ENCODE results near the gene TPRG1. TPM values are rescaled to one million over a fixed set of nuclear protein-coding genes. Genes with fewer than 3 reads are reported as not detected.

Gene TPRG1
- total RNA-seq, 4 donors from 2014 or later = 1.3 to 3.0 (median 2.5) TPM

DNA sequence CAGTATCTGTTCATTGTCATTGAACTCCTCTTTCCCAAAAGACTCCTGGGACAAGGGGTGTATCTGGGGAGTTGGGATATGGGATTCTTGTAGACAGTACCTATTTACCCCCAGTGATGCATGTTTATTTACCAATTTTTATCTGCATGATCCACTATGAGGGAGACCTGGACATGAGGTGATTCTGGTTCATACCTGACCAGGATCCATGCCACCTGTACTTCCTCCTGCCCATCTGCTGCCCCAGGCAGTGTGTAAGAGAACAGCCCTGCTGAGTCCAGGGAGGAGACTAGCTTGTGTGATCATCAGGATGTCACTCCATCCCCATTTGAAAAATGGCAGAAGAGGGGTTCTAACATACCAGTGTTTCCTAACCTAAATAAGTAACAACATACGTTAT lies 3.1 kb upstream of the TPRG1 start:
- TF ChIP-seq CTCF (IDR thresholded peaks at IDR 0.05) (no peak), POLR2AphosphoS5 (IDR thresholded peaks at IDR 0.05) (no peak), POLR2A (IDR thresholded peaks at IDR 0.05) (no peak), EP300 (IDR thresholded peaks at IDR 0.05) (no peak)
- H3K36me3 ChIP-seq = no peaks in the 10 kb centered on the region
- no peaks in the 10 kb centered on the region for H3K27me3 ChIP-seq
- no peak overlapping the region for H3K27ac ChIP-seq
- H3K4me3 ChIP-seq = no peak overlapping the region
- WGBS, 2 donors (ENCODE audit: low coverage in 1 of 2) = 78 to 100% methylated on average over 1 of the region's 1 CpG
- H3K4me1 ChIP-seq = no peaks in the 10 kb centered on the region
- H3K9me3 ChIP-seq = no peaks in the 10 kb centered on the region
- no peak for ATAC-seq

- WGBS, 2 donors (ENCODE audit: low coverage in 1 of 2) = 91% methylated on average over 6 of the region's 6 CpGs; no CpG with 5 or more reads in 1 of the 2 donors
- H3K27me3 ChIP-seq = no peaks in the 10 kb centered on the region
- H3K36me3 ChIP-seq = no peaks in the 10 kb centered on the region
- H3K4me3 ChIP-seq = no peak overlapping the region
- no peaks in the 10 kb centered on the region for H3K4me1 ChIP-seq
- ATAC-seq = no peak
- no peak for TF ChIP-seq CTCF (IDR thresholded peaks at IDR 0.05)
- no peak for TF ChIP-seq EP300 (IDR thresholded peaks at IDR 0.05)
- TF ChIP-seq POLR2A (IDR thresholded peaks at IDR 0.05) = no peak
- TF ChIP-seq POLR2AphosphoS5 (IDR thresholded peaks at IDR 0.05) = no peak
- H3K9me3 ChIP-seq = no peaks in the 10 kb centered on the region
- no peak overlapping the region for H3K27ac ChIP-seq
Observed at GRCh38 chr3:189169728-189170127, 2.0 kb upstream of the TPRG1 start.

- ATAC-seq = no peak
- H3K36me3 ChIP-seq = no peaks in the 10 kb centered on the region
- no peak for TF ChIP-seq POLR2A (IDR thresholded peaks at IDR 0.05)
- TF ChIP-seq CTCF (IDR thresholded peaks at IDR 0.05) = no peak
- no peak for TF ChIP-seq POLR2AphosphoS5 (IDR thresholded peaks at IDR 0.05)
- TF ChIP-seq EP300 (IDR thresholded peaks at IDR 0.05) = no peak
- H3K27me3 ChIP-seq = no peaks in the 10 kb centered on the region
- WGBS, 2 donors (ENCODE audit: low coverage in 1 of 2) = 36 to 47% methylated on average over 7 of the region's 7 CpGs
- no peak overlapping the region for H3K4me3 ChIP-seq
- no peaks in the 10 kb centered on the region for H3K4me1 ChIP-seq
- no peak overlapping the region for H3K27ac ChIP-seq
- no peaks in the 10 kb centered on the region for H3K9me3 ChIP-seq
Observed at GRCh38 chr3:189170559-189170958, 1.2 kb upstream of the TPRG1 start.

DNA sequence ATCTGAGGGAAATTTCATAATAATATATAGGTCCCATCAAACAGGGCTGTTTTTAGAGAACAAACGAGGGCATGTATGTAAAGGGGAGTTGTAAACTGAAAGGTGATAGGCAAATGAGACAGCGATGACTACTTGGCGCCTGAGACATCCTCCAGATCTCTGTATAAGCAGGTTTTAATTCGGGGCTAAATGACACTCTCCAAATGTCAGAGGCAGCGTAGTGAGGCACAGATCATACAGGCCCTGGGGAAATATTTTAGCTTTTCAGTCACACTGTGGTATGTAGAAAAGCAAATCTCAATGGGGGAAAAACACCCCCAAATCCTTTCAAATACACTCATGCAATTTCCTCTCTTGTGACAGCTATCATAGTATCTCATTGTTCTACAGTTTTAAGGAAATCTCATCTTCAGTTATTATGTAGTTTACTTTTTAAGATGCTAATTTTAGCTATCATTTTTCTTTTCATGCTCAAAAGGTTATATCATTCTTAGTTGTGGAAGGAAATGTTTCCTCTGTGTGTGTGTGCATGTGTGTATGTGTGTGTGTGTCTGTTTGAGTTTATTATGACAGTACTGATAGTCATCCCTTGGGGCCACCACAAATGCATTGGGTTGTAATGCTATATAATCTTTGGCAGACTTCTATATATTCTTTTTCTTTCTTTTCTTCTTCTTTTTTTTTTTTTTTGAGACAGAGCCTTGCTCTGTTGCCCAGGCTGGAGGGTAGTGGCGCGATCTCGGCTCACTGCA lies 1.1 kb downstream of the TPRG1 start:
- no peaks in the 10 kb centered on the region for H3K4me1 ChIP-seq
- H3K27ac ChIP-seq = no peak overlapping the region
- no peaks in the 10 kb centered on the region for H3K9me3 ChIP-seq
- WGBS, 2 donors (ENCODE audit: low coverage in 1 of 2) = 57 to 67% methylated on average over 5 to 6 of the region's 8 CpGs
- no peaks in the 10 kb centered on the region for H3K27me3 ChIP-seq
- H3K4me3 ChIP-seq = no peak overlapping the region
- TF ChIP-seq POLR2AphosphoS5 (IDR thresholded peaks at IDR 0.05) (no peak), POLR2A (IDR thresholded peaks at IDR 0.05) (no peak), EP300 (IDR thresholded peaks at IDR 0.05) (no peak), CTCF (IDR thresholded peaks at IDR 0.05) (no peak)
- H3K36me3 ChIP-seq = no peaks in the 10 kb centered on the region
- no peak for ATAC-seq

- no peak for TF ChIP-seq POLR2AphosphoS5 (IDR thresholded peaks at IDR 0.05)
- TF ChIP-seq POLR2A (IDR thresholded peaks at IDR 0.05) = no peak
- no peak for TF ChIP-seq CTCF (IDR thresholded peaks at IDR 0.05)
- no peak for TF ChIP-seq EP300 (IDR thresholded peaks at IDR 0.05)
- no peaks in the 10 kb centered on the region for H3K27me3 ChIP-seq
- no peak overlapping the region for H3K27ac ChIP-seq
- WGBS, 2 donors (ENCODE audit: low coverage in 1 of 2) = 92 to 95% methylated on average over 4 to 5 of the region's 7 CpGs
- H3K9me3 ChIP-seq = peaks cover 0 to 21% (median 0%) of the 10 kb centered on the region in 3 donors
- H3K4me3 ChIP-seq = no peak overlapping the region
- no peaks in the 10 kb centered on the region for H3K4me1 ChIP-seq
- H3K36me3 ChIP-seq = no peaks in the 10 kb centered on the region
- ATAC-seq = no peak
Observed at GRCh38 chr3:189184566-189184965, 12.8 kb downstream of the TPRG1 start.

Measured in gastroesophageal sphincter (tissue), 4 donors.